Activated CD8-positive, alpha-beta memory T cell treated with anti-CD3 and anti-CD28 coated beads, Interleukin-2, amount 50 U/mL, for 4 hours (primary cell): ENCODE measurements around the gene ALDOA.

Source experiments
- DNase-seq: peaks from one replicate; pipeline ENCODE4 v3.0.0-alpha.2; 2020

The ALDOA gene

GRCh38 chr16:30070490-30070889, 4.9 kb downstream of the ALDOA start:
- DNase-seq: no peak

GRCh38 chr16:30075503-30076275, 10.1 kb downstream of the ALDOA start, which contains the start of gene PPP4C:
PPP4C (plus strand) TSS chr16:30075994; CDS start chr16:30076378, 384 bp downstream.
- DNase-seq: peak; percentile 89

GRCh38 chr16:30076276-30076791, 10.8 kb downstream of the ALDOA start:
- DNase-seq: no peak

- no peak for DNase-seq
These were observed 12.1 kb downstream of the ALDOA start for GRCh38 chr16:30077656-30078055.

- DNase-seq: no peak
These were observed 13.2 kb downstream of the ALDOA start for GRCh38 chr16:30078744-30079143.

GRCh38 chr16:30079480-30079879, 13.9 kb downstream of the ALDOA start:
- no peak for DNase-seq

- no peak for DNase-seq
These were observed 17.1 kb downstream of the ALDOA start for GRCh38 chr16:30082545-30083090.

- DNase-seq: no peak
These were observed 17.9 kb downstream of the ALDOA start for GRCh38 chr16:30083216-30084055.

- no peak for DNase-seq
These were observed 18.7 kb downstream of the ALDOA start for GRCh38 chr16:30084096-30084815.

GRCh38 chr16:30084816-30085159, 19.2 kb downstream of the ALDOA start:
- DNase-seq: no peak

GRCh38 chr16:30085247-30085646, 19.7 kb downstream of the ALDOA start:
- DNase-seq: no peak

- no peak for DNase-seq
These were observed 20.3 kb downstream of the ALDOA start for GRCh38 chr16:30085820-30086219.

- no peak for DNase-seq
These were observed 21.0 kb downstream of the ALDOA start for GRCh38 chr16:30086291-30087140.

- DNase-seq: no peak
These were observed 21.8 kb downstream of the ALDOA start for GRCh38 chr16:30087181-30087898.

- no peak for DNase-seq
These were observed 22.8 kb downstream of the ALDOA start for GRCh38 chr16:30088237-30088831.

GRCh38 chr16:30088832-30089624, 23.5 kb downstream of the ALDOA start:
- no peak for DNase-seq

- DNase-seq: no peak
These were observed 25.2 kb downstream of the ALDOA start for GRCh38 chr16:30090610-30091331.

GRCh38 chr16:30091474-30092372, 26.2 kb downstream of the ALDOA start, which contains the start of gene TBX6:
TBX6 (minus strand) TSS chr16:30091924; CDS start chr16:30091193, 731 bp downstream.
- DNase-seq: peak; percentile 92
